Mesenchymal stem cell (in vitro differentiated cells and primary cell): ENCODE results near the gene ECHS1.

Experiments used
- DNase-seq: peaks from one replicate; pipeline ENCODE4 v3.0.0-alpha.2; 2013
- H2AFZ ChIP-seq: one replicate; pipeline ENCODE4 v1.6.1; 2013; ENCODE audit warnings: low read depth, mild to moderate bottlenecking, control low read depth, inconsistent platforms, low read length, moderate library complexity
- H2AK5ac ChIP-seq: 2 replicates; pipeline ENCODE4 v1.6.1; 2013; ENCODE audit warnings: low read length, moderate library complexity, mild to moderate bottlenecking, inconsistent platforms; ENCODE audit not compliant: severe bottlenecking
- H2BK120ac ChIP-seq: one replicate; pipeline ENCODE4 v1.6.1; 2013; ENCODE audit warnings: low read depth, mild to moderate bottlenecking, inconsistent platforms, low read length, moderate library complexity
- H2BK12ac ChIP-seq, 2 experiments: one replicate each; pipeline ENCODE4 v1.6.1; 2013; ENCODE audit warnings: inconsistent platforms in 2 of 2, low read length in 2 of 2, mild to moderate bottlenecking in 2 of 2, moderate library complexity in 2 of 2, control low read depth in 1 of 2
- H2BK15ac ChIP-seq: one replicate; pipeline ENCODE4 v1.6.1; 2013; ENCODE audit warnings: mild to moderate bottlenecking, low read depth, inconsistent platforms; ENCODE audit not compliant: poor library complexity, severe bottlenecking
- H2BK5ac ChIP-seq: 2 replicates; pipeline ENCODE4 v1.6.1; 2013; ENCODE audit warnings: low read depth, mild to moderate bottlenecking, low read length, control low read depth, inconsistent platforms; ENCODE audit not compliant: poor library complexity, severe bottlenecking
- H3K14ac ChIP-seq, 2 experiments: one replicate each; pipeline ENCODE4 v1.6.1; 2013; ENCODE audit warnings: inconsistent platforms in 2 of 2, low read length in 2 of 2, control low read depth in 1 of 2, mild to moderate bottlenecking in 1 of 2, moderate library complexity in 1 of 2
- H3K18ac ChIP-seq, 2 experiments: one replicate each; pipeline ENCODE4 v1.6.1; 2013; ENCODE audit warnings: inconsistent platforms in 2 of 2, low read length in 2 of 2, control low read depth in 1 of 2, low read depth in 1 of 2, mild to moderate bottlenecking in 1 of 2
- H3K23ac ChIP-seq, 2 experiments: one replicate each; pipeline ENCODE4 v1.6.1; 2013; ENCODE audit warnings: inconsistent platforms in 2 of 2, low read length in 2 of 2, mild to moderate bottlenecking in 2 of 2, moderate library complexity in 2 of 2, control low read depth in 1 of 2
- H3K27ac ChIP-seq: 2 replicates; pipeline ENCODE4 v1.5.1; 2013; ENCODE audit warnings: mild to moderate bottlenecking, moderate library complexity, low read length, control low read depth, inconsistent platforms; ENCODE audit not compliant: poor library complexity, severe bottlenecking
- H3K27me3 ChIP-seq, 2 experiments: 2 replicates each; pipeline versions ENCODE4 v1.6.1 to v1.7.0; 2013; ENCODE audit warnings: low read length in 2 of 2, mild to moderate bottlenecking in 2 of 2, moderate library complexity in 2 of 2, control low read depth in 1 of 2, inconsistent platforms in 1 of 2; ENCODE audit not compliant: control insufficient read depth in 1 of 2, insufficient read depth in 1 of 2
- H3K36me3 ChIP-seq, 2 experiments: 2 replicates each; pipeline versions ENCODE4 v1.6.1 to v1.7.0; 2013; ENCODE audit warnings: low read length in 2 of 2, control low read depth in 1 of 2, inconsistent platforms in 1 of 2, low read depth in 1 of 2, mild to moderate bottlenecking in 1 of 2; ENCODE audit not compliant: insufficient read depth in 2 of 2, control insufficient read depth in 1 of 2
- H3K4ac ChIP-seq, 2 experiments: one replicate each; pipeline ENCODE4 v1.6.1; 2013; ENCODE audit warnings: inconsistent platforms in 2 of 2, low read length in 2 of 2, mild to moderate bottlenecking in 2 of 2, moderate library complexity in 2 of 2, control low read depth in 1 of 2, low read depth in 1 of 2
- H3K4me1 ChIP-seq: 2 replicates; pipeline ENCODE4 v1.6.1; 2013; ENCODE audit warnings: low read depth, low read length, control low read depth; ENCODE audit not compliant: control insufficient read depth, insufficient read depth
- H3K4me2 ChIP-seq: 2 replicates; pipeline ENCODE4 v1.6.1; 2013; ENCODE audit warnings: low read length, mild to moderate bottlenecking, inconsistent platforms; ENCODE audit not compliant: poor library complexity, severe bottlenecking
- H3K4me3 ChIP-seq, 2 experiments: 2 replicates each; pipeline versions ENCODE4 v1.5.1 to v1.7.0; 2013; ENCODE audit warnings: low read length in 2 of 2, mild to moderate bottlenecking in 2 of 2, control low read depth in 1 of 2, low read depth in 1 of 2; ENCODE audit not compliant: insufficient read depth in 1 of 2
- H3K79me1 ChIP-seq: replicated peaks from 2 replicates; pipeline ENCODE4 v1.6.1; 2013; ENCODE audit warnings: mild to moderate bottlenecking, control low read depth, low read length, inconsistent platforms; ENCODE audit not compliant: poor library complexity, severe bottlenecking
- H3K9ac ChIP-seq: 2 replicates; pipeline ENCODE4 v1.7.0; 2013; ENCODE audit warnings: mild to moderate bottlenecking, low read length, moderate library complexity
- H3K9me3 ChIP-seq: 2 replicates; pipeline ENCODE4 v1.7.0; 2013; ENCODE audit warnings: mild to moderate bottlenecking, low read length; ENCODE audit not compliant: control insufficient read depth
- H4K8ac ChIP-seq: one replicate; pipeline ENCODE4 v1.6.1; 2013; ENCODE audit warnings: inconsistent platforms, mild to moderate bottlenecking, low read length, moderate library complexity
- H4K91ac ChIP-seq: one replicate; pipeline ENCODE4 v1.6.1; 2013; ENCODE audit warnings: mild to moderate bottlenecking, low read length, inconsistent platforms
- WGBS: methylation state at CpG from one replicate; pipeline ENCODE4 v1.1.7; 2013; ENCODE audit warnings: mixed read lengths; 5-methylcytosine and 5-hydroxymethylcytosine counted together

The ECHS1 gene

DNA sequence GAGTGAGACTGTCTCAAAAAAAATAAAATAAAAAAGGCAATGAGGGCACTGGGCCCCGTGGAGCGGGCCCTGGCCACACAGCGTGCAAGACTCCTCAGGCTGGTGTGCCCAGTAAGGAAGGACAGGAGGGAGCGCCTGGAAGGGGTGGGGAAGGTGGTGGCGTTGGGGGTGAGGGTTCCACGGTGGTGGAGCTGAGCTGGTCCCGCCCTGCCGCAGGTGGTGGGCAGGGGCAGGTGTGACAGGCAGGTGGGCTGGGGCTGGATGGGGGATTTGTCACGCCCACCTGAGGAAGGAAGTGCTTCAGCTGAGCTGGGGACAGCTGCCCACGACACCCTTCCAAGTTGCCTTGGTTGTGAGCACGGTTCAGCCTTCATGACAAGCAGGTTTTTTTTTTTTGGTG is 26.7 kb downstream of the ECHS1 start:
- no peak overlapping the region for H2BK120ac ChIP-seq
- no peaks in the 10 kb centered on the region for H3K36me3 ChIP-seq
- H3K79me1 ChIP-seq = no peaks in the 10 kb centered on the region
- no peak overlapping the region for H3K4me3 ChIP-seq
- no peak overlapping the region for H3K14ac ChIP-seq
- no peak overlapping the region for H2AFZ ChIP-seq
- H3K4me1 ChIP-seq = peaks cover 17% of the 10 kb centered on the region
- H4K91ac ChIP-seq = no peak overlapping the region
- H2AK5ac ChIP-seq = no peak overlapping the region
- peaks cover 8 to 78% of the 10 kb centered on the region in 2 experiments for H3K27me3 ChIP-seq
- no peak overlapping the region for H3K27ac ChIP-seq
- H2BK15ac ChIP-seq = no peak overlapping the region
- no peak overlapping the region for H3K4me2 ChIP-seq
- H3K4ac ChIP-seq = no peak overlapping the region
- H3K9ac ChIP-seq = no peak overlapping the region
- no peaks in the 10 kb centered on the region for H3K9me3 ChIP-seq
- H2BK5ac ChIP-seq = no peak overlapping the region
- no peak overlapping the region for H4K8ac ChIP-seq
- 81% methylated on average over 11 of the region's 11 CpGs for WGBS
- H3K18ac ChIP-seq = no peak overlapping the region
- no peak overlapping the region for H3K23ac ChIP-seq
- DNase-seq = no peak
- no peak overlapping the region for H2BK12ac ChIP-seq

DNA sequence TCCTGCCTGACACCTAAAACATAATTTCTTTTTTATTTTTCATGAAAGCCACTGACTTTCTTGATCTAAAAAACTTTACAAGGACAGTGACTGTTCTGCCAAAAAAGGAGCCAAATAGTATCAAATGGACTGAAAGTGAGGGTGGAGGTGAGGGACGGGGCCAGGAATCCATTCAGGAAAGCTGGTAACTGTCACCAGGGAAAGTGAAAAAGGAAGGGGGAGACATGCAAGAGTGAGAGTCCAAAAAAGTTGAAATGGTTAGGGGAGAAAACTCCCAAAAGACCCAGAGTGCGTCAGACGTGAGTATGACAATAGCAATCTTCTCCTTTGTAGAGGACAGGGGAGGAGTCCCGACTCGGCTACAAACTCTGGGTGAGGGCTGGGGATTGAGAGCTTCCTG is 28.9 kb downstream of the ECHS1 start:
- no peak overlapping the region for H4K8ac ChIP-seq
- no peak for DNase-seq
- peak overlapping the region; percentile 40 for H2BK15ac ChIP-seq
- no peak overlapping the region for H3K9ac ChIP-seq
- H4K91ac ChIP-seq = no peak overlapping the region
- no peak overlapping the region for H2AFZ ChIP-seq
- H3K9me3 ChIP-seq = no peaks in the 10 kb centered on the region
- no peaks in the 10 kb centered on the region for H3K36me3 ChIP-seq
- no peak overlapping the region for H2BK12ac ChIP-seq
- no peak overlapping the region for H3K23ac ChIP-seq
- WGBS = 84% methylated on average over 5 of the region's 5 CpGs
- no peak overlapping the region for H3K27ac ChIP-seq
- peaks cover 6 to 72% of the 10 kb centered on the region in 2 experiments for H3K27me3 ChIP-seq
- no peak overlapping the region for H2BK120ac ChIP-seq
- no peak overlapping the region for H3K4me3 ChIP-seq
- no peak overlapping the region for H2BK5ac ChIP-seq
- no peak overlapping the region for H3K4me2 ChIP-seq
- no peaks in the 10 kb centered on the region for H3K79me1 ChIP-seq
- no peak overlapping the region for H2AK5ac ChIP-seq
- no peak overlapping the region for H3K14ac ChIP-seq
- H3K4ac ChIP-seq = no peak overlapping the region
- no peak overlapping the region for H3K18ac ChIP-seq
- H3K4me1 ChIP-seq = peaks cover 13% of the 10 kb centered on the region

DNA sequence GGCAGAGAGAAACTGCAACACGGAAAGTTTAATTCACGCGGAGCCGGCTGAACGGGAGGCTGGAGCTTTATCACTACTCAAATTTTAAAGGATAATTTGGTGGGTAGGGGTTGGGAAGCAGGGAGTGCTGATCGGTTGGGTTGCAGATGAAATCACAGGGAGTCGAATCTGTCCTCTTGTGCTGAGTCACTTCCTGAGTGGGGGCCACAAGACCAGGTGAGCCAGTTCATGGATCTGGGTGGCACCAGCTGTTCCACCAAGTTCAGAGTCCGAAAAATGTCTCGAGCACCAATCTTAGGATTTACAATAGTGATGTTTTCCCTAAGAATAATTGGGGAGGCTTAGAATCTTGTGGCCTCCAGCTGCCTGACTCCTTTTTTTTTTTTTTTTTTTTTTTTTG is 29.6 kb downstream of the ECHS1 start:
- H3K9ac ChIP-seq = no peak overlapping the region
- no peak overlapping the region for H2BK12ac ChIP-seq
- no peak overlapping the region for H3K27ac ChIP-seq
- 74% methylated on average over 7 of the region's 9 CpGs for WGBS
- H3K14ac ChIP-seq = no peak overlapping the region
- H3K9me3 ChIP-seq = no peaks in the 10 kb centered on the region
- H2BK120ac ChIP-seq = no peak overlapping the region
- H4K91ac ChIP-seq = no peak overlapping the region
- H3K79me1 ChIP-seq = no peaks in the 10 kb centered on the region
- H2BK15ac ChIP-seq = no peak overlapping the region
- no peak overlapping the region for H2AK5ac ChIP-seq
- no peak for DNase-seq
- H3K4me2 ChIP-seq = no peak overlapping the region
- peaks cover 3 to 71% of the 10 kb centered on the region in 2 experiments for H3K27me3 ChIP-seq
- no peak overlapping the region for H3K4me3 ChIP-seq
- peaks cover 9% of the 10 kb centered on the region for H3K4me1 ChIP-seq
- H3K23ac ChIP-seq = no peak overlapping the region
- H4K8ac ChIP-seq = no peak overlapping the region
- no peaks in the 10 kb centered on the region for H3K36me3 ChIP-seq
- no peak overlapping the region for H2AFZ ChIP-seq
- no peak overlapping the region for H2BK5ac ChIP-seq
- H3K18ac ChIP-seq = no peak overlapping the region
- H3K4ac ChIP-seq = no peak overlapping the region

DNA sequence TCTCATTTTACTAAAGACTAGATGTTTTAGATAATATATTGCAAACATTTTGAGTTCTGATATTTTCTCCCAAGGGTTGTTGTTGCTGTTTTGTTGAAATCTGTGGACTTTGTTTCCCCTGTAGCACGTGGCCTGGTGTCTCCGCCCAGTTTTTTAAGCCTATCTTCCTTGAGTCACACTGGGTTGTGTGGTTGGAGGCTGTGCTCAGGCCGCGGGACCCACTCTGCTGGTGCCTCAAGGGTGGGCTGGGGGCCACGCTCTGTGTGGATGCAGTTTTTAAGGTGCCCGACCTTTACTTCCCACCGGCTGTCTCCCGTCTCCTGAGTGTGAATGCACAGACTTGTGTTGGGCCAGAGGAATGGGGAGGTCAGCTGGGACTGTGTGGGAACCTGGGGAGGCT is 30.2 kb downstream of the ECHS1 start:
- WGBS = 87% methylated on average over 7 of the region's 8 CpGs

More for the DNA sequence above, 30.2 kb downstream of the ECHS1 start:
- H3K79me1 ChIP-seq = no peaks in the 10 kb centered on the region
- H3K27ac ChIP-seq = no peak overlapping the region
- peaks cover 8 to 69% of the 10 kb centered on the region in 2 experiments for H3K27me3 ChIP-seq
- no peak overlapping the region for H2BK12ac ChIP-seq
- no peak overlapping the region for H2AFZ ChIP-seq
- H3K23ac ChIP-seq = no peak overlapping the region
- peaks cover 5% of the 10 kb centered on the region for H3K4me1 ChIP-seq
- no peak overlapping the region for H3K4me2 ChIP-seq
- no peaks in the 10 kb centered on the region for H3K9me3 ChIP-seq
- H3K14ac ChIP-seq = no peak overlapping the region
- DNase-seq = no peak
- H2BK15ac ChIP-seq = no peak overlapping the region
- no peak overlapping the region for H4K8ac ChIP-seq
- no peak overlapping the region for H4K91ac ChIP-seq
- H3K18ac ChIP-seq = no peak overlapping the region
- H3K4me3 ChIP-seq = no peak overlapping the region
- H3K36me3 ChIP-seq = no peaks in the 10 kb centered on the region
- H3K9ac ChIP-seq = no peak overlapping the region
- H2BK5ac ChIP-seq = no peak overlapping the region
- H2AK5ac ChIP-seq = no peak overlapping the region
- no peak overlapping the region for H2BK120ac ChIP-seq
- H3K4ac ChIP-seq = no peak overlapping the region
